ENCODE data around the gene HES4. TPM values are rescaled to one million over a fixed set of nuclear protein-coding genes. Genes with fewer than 3 reads are reported as not detected.
"Not testable (repeated sequence)": the region's sequence is repeated elsewhere in the genome, so short reads cannot be mapped to it uniquely, and the experiment has no call there.

Gene HES4
- total RNA-seq, 1 experiment from 2014 or later, result 233 TPM

- Histone ChIP-seq H3K4me2 (ENCODE audit: low read length) (peak overlapping the region; percentile 93), H2AFZ (ENCODE audit: low read length) (no peak overlapping the region), H3K4me1 (ENCODE audit: insufficient read depth, low read length) (peaks cover 4% of the 10 kb centered on the region; the same call in 1 of the 2 replicates), H3K9me3 (ENCODE audit: low read length) (no peaks in the 10 kb centered on the region), H4K20me1 (ENCODE audit: low read length) (peaks cover 22% of the 10 kb centered on the region), H3K4me3 (ENCODE audit: low read length) (peak overlapping the region; percentile 93; the same call in 1 of the 2 replicates), H3K9me2 (replicated peaks; ENCODE audit: low read length) (no peaks in the 10 kb centered on the region), H3K36me3 (ENCODE audit: low read depth, low read length) (peaks cover 3% of the 10 kb centered on the region), H3K79me2 (ENCODE audit: low read length) (peaks cover 37% of the 10 kb centered on the region), H3K9ac (ENCODE audit: low read length) (no peak overlapping the region), H3K27me3 (ENCODE audit: low read length) (no peaks in the 10 kb centered on the region), H3F3A (ENCODE audit: low read length, unreplicated experiment) (no peaks in the 10 kb centered on the region), H3K27ac (ENCODE audit: low read length) (no peak overlapping the region)
- no peak for TF ChIP-seq EZH2phosphoT487 (IDR thresholded peaks at IDR 0.05; ENCODE audit: borderline replicate concordance, low read length)
- TF ChIP-seq CTCF (conservative IDR thresholded peaks at IDR 0.05; ENCODE audit: low read depth, low read length), result no peak
- no peak for TF ChIP-seq EZH2 (IDR thresholded peaks at IDR 0.05; ENCODE audit: low read length, unreplicated experiment)
- BruUV-seq (replicated peaks), result TSS peak; percentile 21
- ATAC-seq (no peak), DNase-seq (no peak)
- intact Hi-C loops (cut with micrococcal nuclease), result no loop called here
- POLR2A ChIA-PET (ENCODE audit: unreplicated experiment), result interaction anchor here (0.5 to 0.6 kb wide), 2 partner anchors 10 to 19 kb away, joined by 3 to 6 read pairs; no protein-coding TSS in a partner anchor
- CTCF ChIA-PET, result no interaction called here
These were observed 2.8 kb downstream of the HES4 start for GRCh38 chr1:996851-997712.

DNA sequence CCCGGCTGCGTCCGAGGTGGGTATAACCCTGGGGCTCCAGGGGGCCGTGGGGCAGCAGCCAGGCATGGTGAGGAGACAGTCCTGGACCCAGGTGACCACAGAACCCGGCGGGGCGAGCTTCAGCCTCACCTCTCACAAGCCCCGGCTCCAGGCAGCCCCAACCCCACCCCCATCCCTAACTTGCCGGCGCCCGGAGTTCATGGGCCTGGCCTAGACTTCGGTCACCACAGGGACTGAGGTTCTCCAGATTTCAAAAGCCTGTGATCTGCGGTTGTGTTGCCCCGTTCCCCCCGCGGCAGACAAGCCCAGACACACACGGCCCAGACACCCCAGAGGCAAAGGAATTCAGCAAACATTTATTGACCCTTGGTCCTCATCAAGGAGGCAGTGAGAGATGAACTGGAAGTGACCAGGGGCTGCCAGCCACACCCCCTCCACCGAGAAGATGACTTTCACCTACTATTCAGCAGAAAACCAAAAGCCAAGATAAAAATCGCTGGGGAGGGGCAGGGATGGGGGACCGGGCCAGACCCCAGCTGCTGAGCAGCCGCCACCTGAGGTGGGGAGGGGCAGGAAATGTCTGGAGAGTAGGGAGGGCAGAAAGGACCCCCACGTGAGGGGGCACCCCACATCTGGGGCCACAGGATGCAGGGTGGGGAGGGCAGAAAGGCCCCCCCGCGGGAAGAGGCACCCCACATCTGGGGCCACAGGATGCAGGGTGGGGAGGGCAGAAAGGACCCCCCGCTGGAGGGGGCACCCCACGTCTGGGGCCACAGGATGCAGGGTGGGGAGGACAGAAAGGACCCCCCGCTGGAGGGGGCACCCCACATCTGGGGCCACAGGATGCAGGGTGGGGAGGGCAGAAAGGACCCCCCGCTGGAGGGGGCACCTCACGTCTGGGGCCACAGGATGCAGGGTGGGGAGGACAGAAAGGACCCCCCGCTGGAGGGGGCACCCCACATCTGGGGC lies 3.9 kb downstream of the HES4 start:
- H3K27me3 ChIP-seq (ENCODE audit: low read length), result no peaks in the 10 kb centered on the region
- intact Hi-C loops (cut with micrococcal nuclease), result no loop called here
- no peaks in the 10 kb centered on the region for H3K9me2 ChIP-seq (replicated peaks; ENCODE audit: low read length)
- H3K4me3 ChIP-seq (ENCODE audit: low read length), result no peak overlapping the region
- H3K9ac ChIP-seq (ENCODE audit: low read length), result no peak overlapping the region
- H4K20me1 ChIP-seq (ENCODE audit: low read length), result peaks cover 22% of the 10 kb centered on the region
- DNase-seq (no peak), ATAC-seq (no peak)
- peaks cover 3% of the 10 kb centered on the region; the same call in 1 of the 2 replicates for H3K4me1 ChIP-seq (ENCODE audit: insufficient read depth, low read length)
- BruUV-seq (replicated peaks), result no TSS peak
- POLR2A ChIA-PET (ENCODE audit: unreplicated experiment), result interaction anchor here (0.5 to 0.6 kb wide), 2 partner anchors 11 to 20 kb away, joined by 3 to 6 read pairs; no protein-coding TSS in a partner anchor
- H3K4me2 ChIP-seq (ENCODE audit: low read length), result no peak overlapping the region
- CTCF ChIA-PET, result no interaction called here
- H2AFZ ChIP-seq (ENCODE audit: low read length), result no peak overlapping the region
- peaks cover 28% of the 10 kb centered on the region for H3K79me2 ChIP-seq (ENCODE audit: low read length)
- no peaks in the 10 kb centered on the region for H3K9me3 ChIP-seq (ENCODE audit: low read length)
- no peak overlapping the region for H3K27ac ChIP-seq (ENCODE audit: low read length)
- no peaks in the 10 kb centered on the region for H3F3A ChIP-seq (ENCODE audit: low read length, unreplicated experiment)
- peaks cover 3% of the 10 kb centered on the region for H3K36me3 ChIP-seq (ENCODE audit: low read depth, low read length)
- TF ChIP-seq CTCF (conservative IDR thresholded peaks at IDR 0.05; ENCODE audit: low read depth, low read length) (no peak), EZH2 (IDR thresholded peaks at IDR 0.05; ENCODE audit: low read length, unreplicated experiment) (no peak), EZH2phosphoT487 (IDR thresholded peaks at IDR 0.05; ENCODE audit: borderline replicate concordance, low read length) (no peak)

DNA sequence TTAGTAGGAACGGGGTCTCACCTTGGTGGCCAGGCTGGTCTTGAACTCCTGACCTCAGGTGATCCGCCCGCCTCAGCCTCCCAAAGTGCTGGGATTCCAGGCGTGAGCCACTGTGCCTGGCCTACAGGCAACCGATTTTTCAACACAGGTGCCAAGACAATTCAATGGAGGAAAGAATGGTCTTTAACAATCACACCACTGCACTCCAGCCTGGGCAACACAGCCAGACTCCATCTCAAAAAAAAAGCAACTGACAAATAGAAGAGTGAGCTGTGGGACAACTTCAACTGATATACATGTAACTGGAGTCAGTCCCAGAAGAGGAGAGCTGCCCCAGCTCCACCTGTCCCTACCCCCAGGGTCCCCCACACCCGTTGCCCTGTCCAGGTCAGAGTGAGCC lies 5.4 kb downstream of the HES4 start:
- BruUV-seq (replicated peaks); ATAC-seq; H3K9ac ChIP-seq (ENCODE audit: low read length); H3K4me2 ChIP-seq (ENCODE audit: low read length); H3K9me2 ChIP-seq (replicated peaks; ENCODE audit: low read length); H3K27ac ChIP-seq (ENCODE audit: low read length); H3K4me1 ChIP-seq (ENCODE audit: insufficient read depth, low read length); intact Hi-C loops (cut with micrococcal nuclease); DNase-seq; H3K36me3 ChIP-seq (ENCODE audit: low read depth, low read length); H3K4me3 ChIP-seq (ENCODE audit: low read length); H2AFZ ChIP-seq (ENCODE audit: low read length); H3F3A ChIP-seq (ENCODE audit: low read length, unreplicated experiment); H3K9me3 ChIP-seq (ENCODE audit: low read length); POLR2A ChIA-PET (ENCODE audit: unreplicated experiment); H3K27me3 ChIP-seq (ENCODE audit: low read length): not testable (repeated sequence)
- Histone ChIP-seq H4K20me1 (ENCODE audit: low read length) (peaks cover 22% of the 10 kb centered on the region), H3K79me2 (ENCODE audit: low read length) (peaks cover 20% of the 10 kb centered on the region)
- CTCF ChIA-PET, result interaction anchor here (0.6 kb wide), 1 partner anchor 136 kb away, joined by 3 read pairs; no protein-coding TSS in a partner anchor
